Lower lobe of right lung (tissue), 2 donors: Measurements from ENCODE around the gene PTPRU. TPM values are rescaled to one million over a fixed set of nuclear protein-coding genes. Genes with fewer than 3 reads are reported as not detected.

Source experiments
- ATAC-seq, 2 donors: fragments of 200-7000 bp; cut with Tn5 transposase; one replicate each; pipeline ENCODE4 v1.9.1; 2020 to 2022; ENCODE audit warnings: mild to moderate bottlenecking in 2 of 2, moderate library complexity in 2 of 2
- DNase-seq: peaks from one replicate; pipeline ENCODE4 v3.0.0-alpha.2; 2020
- H3K27ac ChIP-seq: fragments of 200-600 bp; one replicate; pipeline ENCODE4 v1.8.0; 2022
- H3K27me3 ChIP-seq: fragments of 200-600 bp; one replicate; pipeline ENCODE4 v1.8.0; 2022; ENCODE audit warnings: low read depth
- H3K36me3 ChIP-seq: fragments of 200-600 bp; one replicate; pipeline ENCODE4 v1.8.0; 2022; ENCODE audit warnings: mild to moderate bottlenecking
- H3K4me1 ChIP-seq: fragments of 200-600 bp; one replicate; pipeline ENCODE4 v1.8.0; 2022
- H3K4me3 ChIP-seq: fragments of 200-600 bp; one replicate; pipeline ENCODE4 v1.8.0; 2022; ENCODE audit warnings: mild to moderate bottlenecking
- H3K9me3 ChIP-seq: fragments of 200-600 bp; one replicate; pipeline ENCODE4 v1.8.0; 2022
- intact Hi-C: fragments of 100-400 bp; cut with DNase I; formaldehyde crosslinking; loops from one replicate; pipeline ENCODE4 v1.11.0; 2022
- total RNA-seq: library from RNA; stranded (reverse); fragmentation: NEBNext Ultra II Directional; extraction: Animal tissue kit (Norgen Biotek cat#: 25700); gene quantifications from one replicate; pipeline ENCODE4 v1.2.1, GENCODE V29; 2021
- TF ChIP-seq, protein P1 (sequence below): fragments of 200-600 bp; IDR thresholded peaks from one replicate; pipeline ENCODE4 v1.8.0; 2022; ENCODE audit warnings: antibody characterized with exemption, mild to moderate bottlenecking
- donor health status: DM: no; HTN: yes; CAD: no; lungs with severe emphysema.

The PTPRU gene
- total RNA-seq, 1 donor from 2014 or later, result 35.1 TPM

DNA sequence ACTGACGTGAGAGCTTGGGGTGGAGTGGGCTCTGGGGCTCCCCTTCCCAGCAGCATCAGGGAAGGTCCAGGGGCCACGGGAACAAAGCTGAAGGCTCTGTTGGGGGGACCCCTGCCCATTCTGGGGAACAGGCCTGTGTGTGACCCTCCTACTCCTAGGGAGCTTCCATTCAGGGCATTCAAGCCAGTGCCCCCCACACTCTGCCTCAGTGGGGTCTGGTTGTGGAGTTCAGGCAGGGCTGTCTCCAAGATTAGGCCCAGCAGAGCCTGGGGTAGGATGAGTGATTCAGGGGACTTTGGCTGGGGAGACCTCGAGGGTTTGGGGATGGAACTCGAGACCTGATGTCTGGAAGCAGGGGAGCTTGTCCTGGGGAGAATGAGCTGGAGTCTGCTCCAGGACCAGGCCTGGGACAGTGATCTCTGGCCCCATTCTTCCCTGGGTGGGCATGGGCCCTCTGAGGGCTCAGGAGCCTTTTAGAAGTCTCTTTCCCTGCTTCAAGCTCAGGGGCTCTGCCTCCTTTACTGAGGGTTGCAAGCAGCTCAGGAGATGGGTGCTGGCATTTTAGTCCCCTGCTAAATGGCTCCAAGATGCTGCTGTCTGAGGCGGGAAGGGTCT is 81.7 kb downstream of the PTPRU start:
- intact Hi-C loops, result no loop called here
- H3K27me3 ChIP-seq, result no peaks in the 10 kb centered on the region

DNA sequence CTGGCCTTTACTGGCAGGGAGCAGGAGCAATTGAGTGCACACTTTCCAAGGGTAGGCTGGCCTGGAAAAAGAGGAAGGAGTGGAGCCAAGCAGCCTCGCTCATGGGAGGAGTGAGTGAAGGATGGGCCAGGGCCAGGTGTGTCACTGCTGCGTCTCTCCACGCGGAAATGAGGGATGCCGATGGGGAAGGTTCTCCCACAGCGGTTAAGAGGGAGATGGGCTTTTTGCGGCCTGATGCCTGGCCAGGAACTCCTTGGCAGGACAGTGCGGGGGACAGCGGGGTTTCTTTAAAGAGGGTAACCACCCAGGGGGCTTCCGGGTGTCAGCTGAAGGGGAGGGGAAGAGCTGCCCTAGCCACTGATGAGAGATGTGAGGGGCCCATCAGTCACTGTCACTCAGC is 82.4 kb downstream of the PTPRU start:
- Histone ChIP-seq H3K27ac (no peak overlapping the region), H3K4me1 (no peaks in the 10 kb centered on the region), H3K4me3 (no peak overlapping the region), H3K36me3 (peaks cover 57% of the 10 kb centered on the region), H3K9me3 (no peaks in the 10 kb centered on the region), H3K27me3 (no peaks in the 10 kb centered on the region)
- TF ChIP-seq, protein P1, sequence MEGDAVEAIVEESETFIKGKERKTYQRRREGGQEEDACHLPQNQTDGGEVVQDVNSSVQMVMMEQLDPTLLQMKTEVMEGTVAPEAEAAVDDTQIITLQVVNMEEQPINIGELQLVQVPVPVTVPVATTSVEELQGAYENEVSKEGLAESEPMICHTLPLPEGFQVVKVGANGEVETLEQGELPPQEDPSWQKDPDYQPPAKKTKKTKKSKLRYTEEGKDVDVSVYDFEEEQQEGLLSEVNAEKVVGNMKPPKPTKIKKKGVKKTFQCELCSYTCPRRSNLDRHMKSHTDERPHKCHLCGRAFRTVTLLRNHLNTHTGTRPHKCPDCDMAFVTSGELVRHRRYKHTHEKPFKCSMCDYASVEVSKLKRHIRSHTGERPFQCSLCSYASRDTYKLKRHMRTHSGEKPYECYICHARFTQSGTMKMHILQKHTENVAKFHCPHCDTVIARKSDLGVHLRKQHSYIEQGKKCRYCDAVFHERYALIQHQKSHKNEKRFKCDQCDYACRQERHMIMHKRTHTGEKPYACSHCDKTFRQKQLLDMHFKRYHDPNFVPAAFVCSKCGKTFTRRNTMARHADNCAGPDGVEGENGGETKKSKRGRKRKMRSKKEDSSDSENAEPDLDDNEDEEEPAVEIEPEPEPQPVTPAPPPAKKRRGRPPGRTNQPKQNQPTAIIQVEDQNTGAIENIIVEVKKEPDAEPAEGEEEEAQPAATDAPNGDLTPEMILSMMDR, result no peak
- ATAC-seq (no peak), DNase-seq (no peak)
- intact Hi-C loops, result no loop called here

More for the DNA sequence above, 81.7 kb downstream of the PTPRU start:
- DNase-seq, result no peak
- no peak for ATAC-seq
- Histone ChIP-seq H3K4me3 (no peak overlapping the region), H3K27ac (no peak overlapping the region), H3K36me3 (peaks cover 60% of the 10 kb centered on the region), H3K9me3 (no peaks in the 10 kb centered on the region), H3K4me1 (no peaks in the 10 kb centered on the region)
- TF ChIP-seq, protein P1, result no peak

DNA sequence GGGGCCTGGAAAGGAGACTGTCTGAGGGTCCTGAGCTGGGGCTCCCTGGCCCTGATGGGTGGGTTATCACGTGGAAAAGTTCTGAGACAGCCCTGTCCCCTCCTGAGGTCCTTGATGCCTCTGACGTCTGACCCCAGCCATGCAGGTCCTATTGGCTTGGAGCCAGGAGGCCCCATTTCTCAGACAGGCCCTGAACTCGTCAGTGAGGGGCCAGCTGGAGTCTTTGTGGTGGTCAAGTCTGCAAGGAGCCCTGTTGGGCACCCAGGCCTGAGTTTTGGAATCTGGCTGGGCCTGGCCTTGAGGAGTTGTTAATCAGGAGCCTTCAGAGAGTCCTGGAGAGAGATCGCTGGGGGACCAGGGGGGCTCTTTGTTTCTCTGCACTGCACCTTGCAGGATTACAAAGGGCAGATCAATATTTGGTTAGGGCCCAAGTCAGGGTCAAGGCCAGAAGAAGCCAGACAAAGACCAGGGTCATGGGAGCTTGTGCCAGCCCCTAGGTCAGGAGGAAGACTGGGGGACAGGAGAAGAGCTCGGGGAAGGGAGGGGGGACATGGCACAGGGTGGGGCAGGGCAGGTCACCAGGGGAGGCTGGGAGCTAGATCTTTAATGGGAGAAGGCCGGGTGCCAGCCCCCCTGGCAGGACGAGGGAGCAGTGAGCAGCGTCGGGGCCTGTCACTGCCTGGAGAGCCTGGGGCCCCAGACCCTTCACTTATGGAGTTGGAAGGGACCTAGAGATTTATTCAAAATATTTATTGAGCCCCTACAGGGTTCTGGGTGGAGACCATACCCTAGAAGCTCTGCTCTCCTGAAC is 83.2 kb downstream of the PTPRU start:
- Histone ChIP-seq H3K4me1 (no peaks in the 10 kb centered on the region), H3K9me3 (no peaks in the 10 kb centered on the region), H3K36me3 (peaks cover 50% of the 10 kb centered on the region), H3K4me3 (no peak overlapping the region), H3K27ac (no peak overlapping the region), H3K27me3 (no peaks in the 10 kb centered on the region)
- intact Hi-C loops, result no loop called here
- ATAC-seq, result no peak
- TF ChIP-seq, protein P1, result no peak
- DNase-seq, result no peak

DNA sequence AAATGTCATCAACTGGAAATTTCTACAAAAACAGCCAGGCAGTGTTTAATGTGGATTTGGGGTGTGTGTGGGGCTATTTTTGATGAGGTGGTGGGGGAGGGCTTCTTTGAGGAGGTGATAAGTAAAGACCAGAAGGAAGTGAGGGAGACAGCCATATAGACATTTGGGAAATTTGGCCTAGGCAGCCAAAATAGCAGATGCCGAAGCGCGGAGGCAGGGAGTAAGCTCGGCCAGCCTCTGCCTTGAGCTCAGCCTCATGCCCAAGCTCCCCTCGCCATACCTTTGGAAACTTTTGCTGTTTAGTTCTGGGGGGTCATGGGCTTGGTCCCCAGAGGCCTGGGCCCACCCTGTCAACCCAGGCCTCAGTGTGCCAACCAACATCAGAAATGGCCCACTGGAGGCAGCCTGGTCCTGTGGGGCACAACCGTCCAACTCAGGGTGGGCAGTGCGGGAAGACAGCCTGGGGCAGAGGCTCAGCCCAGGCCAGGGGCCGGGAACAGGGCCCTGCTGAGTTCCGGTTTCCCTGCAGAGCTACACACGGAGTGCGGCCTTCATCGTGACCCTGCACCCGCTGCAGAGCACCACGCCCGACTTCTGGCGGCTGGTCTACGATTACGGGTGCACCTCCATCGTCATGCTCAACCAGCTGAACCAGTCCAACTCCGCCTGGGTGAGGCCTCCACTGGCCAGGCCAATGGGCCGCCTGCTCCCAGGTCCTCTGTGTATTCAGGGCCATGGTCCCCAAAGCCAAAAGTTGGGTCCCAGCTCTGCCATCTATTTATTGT is 84.0 kb downstream of the PTPRU start:
- Histone ChIP-seq H3K27ac (no peak overlapping the region), H3K4me3 (no peak overlapping the region), H3K36me3 (peaks cover 41% of the 10 kb centered on the region), H3K27me3 (no peaks in the 10 kb centered on the region), H3K9me3 (no peaks in the 10 kb centered on the region), H3K4me1 (no peaks in the 10 kb centered on the region)
- ATAC-seq (no peak), DNase-seq (no peak)
- TF ChIP-seq, protein P1, result no peak
- intact Hi-C loops, result no loop called here

DNA sequence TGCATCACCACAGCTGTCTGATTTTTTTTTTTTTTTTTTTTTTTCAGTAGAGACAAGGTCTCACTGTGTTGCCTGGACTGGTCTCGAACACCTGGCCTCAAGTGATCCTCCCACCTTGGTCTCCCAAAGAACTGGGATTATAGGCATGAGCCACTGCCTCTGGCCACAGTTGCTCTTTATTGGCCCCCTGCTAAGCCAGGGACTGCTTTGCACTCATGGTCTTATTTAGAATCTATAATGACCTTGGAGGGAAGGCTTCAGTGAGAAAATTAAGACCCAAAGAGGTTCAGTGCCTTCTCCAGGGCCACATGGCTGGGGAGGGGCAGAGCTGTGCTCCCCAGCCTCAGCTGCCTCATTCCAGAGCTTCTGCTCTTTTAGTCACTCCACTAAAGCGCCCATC is 84.9 kb downstream of the PTPRU start:
- no peaks in the 10 kb centered on the region for H3K4me1 ChIP-seq
- no peak for ATAC-seq
- no peaks in the 10 kb centered on the region for H3K27me3 ChIP-seq
- no peak overlapping the region for H3K4me3 ChIP-seq
- intact Hi-C loops, result no loop called here
- H3K36me3 ChIP-seq, result peaks cover 37% of the 10 kb centered on the region
- H3K9me3 ChIP-seq, result no peaks in the 10 kb centered on the region
- no peak overlapping the region for H3K27ac ChIP-seq
- TF ChIP-seq, protein P1, result no peak
- no peak for DNase-seq
